Measurements from ENCODE around the gene IMMP2L.

DNA sequence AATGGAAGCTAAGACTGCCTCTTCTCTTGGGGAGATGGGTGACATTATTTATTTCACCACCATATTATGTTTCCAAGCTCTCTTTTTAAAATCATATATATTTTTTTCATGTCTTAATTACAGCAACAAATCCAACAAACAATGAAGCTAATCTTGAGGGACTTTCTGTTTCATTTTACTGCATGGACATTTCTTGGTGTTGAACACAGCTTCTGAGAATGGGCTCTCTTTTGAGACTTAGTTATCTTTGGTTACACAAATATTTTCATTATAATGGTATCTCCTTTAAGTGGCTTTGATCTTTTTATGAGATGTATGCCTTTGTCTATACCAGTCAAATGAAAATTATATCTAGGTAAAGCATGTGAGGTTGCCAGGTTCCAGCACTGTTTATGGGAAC lies 681.3 kb downstream of the IMMP2L start:
- TF ChIP-seq, protein P1, sequence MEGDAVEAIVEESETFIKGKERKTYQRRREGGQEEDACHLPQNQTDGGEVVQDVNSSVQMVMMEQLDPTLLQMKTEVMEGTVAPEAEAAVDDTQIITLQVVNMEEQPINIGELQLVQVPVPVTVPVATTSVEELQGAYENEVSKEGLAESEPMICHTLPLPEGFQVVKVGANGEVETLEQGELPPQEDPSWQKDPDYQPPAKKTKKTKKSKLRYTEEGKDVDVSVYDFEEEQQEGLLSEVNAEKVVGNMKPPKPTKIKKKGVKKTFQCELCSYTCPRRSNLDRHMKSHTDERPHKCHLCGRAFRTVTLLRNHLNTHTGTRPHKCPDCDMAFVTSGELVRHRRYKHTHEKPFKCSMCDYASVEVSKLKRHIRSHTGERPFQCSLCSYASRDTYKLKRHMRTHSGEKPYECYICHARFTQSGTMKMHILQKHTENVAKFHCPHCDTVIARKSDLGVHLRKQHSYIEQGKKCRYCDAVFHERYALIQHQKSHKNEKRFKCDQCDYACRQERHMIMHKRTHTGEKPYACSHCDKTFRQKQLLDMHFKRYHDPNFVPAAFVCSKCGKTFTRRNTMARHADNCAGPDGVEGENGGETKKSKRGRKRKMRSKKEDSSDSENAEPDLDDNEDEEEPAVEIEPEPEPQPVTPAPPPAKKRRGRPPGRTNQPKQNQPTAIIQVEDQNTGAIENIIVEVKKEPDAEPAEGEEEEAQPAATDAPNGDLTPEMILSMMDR (IDR thresholded peaks at IDR 0.05 in 4 of 5, conservative IDR thresholded peaks at IDR 0.05 in 1 of 5), result no peak
- TF ChIP-seq POLR2A (IDR thresholded peaks at IDR 0.05), result no peak

All from gastrocnemius medialis (tissue), 4 donors.